GM18498 (cell line): ENCODE results near the gene DHRS7.

Experiments used
- ATAC-seq: cut with Tn5 transposase; IDR thresholded peaks from one replicate; pipeline ENCODE4 v1.9.1; 2021; ENCODE audit warnings: mild to moderate bottlenecking, moderate library complexity; ENCODE audit not compliant: unreplicated experiment

The DHRS7 gene

DNA sequence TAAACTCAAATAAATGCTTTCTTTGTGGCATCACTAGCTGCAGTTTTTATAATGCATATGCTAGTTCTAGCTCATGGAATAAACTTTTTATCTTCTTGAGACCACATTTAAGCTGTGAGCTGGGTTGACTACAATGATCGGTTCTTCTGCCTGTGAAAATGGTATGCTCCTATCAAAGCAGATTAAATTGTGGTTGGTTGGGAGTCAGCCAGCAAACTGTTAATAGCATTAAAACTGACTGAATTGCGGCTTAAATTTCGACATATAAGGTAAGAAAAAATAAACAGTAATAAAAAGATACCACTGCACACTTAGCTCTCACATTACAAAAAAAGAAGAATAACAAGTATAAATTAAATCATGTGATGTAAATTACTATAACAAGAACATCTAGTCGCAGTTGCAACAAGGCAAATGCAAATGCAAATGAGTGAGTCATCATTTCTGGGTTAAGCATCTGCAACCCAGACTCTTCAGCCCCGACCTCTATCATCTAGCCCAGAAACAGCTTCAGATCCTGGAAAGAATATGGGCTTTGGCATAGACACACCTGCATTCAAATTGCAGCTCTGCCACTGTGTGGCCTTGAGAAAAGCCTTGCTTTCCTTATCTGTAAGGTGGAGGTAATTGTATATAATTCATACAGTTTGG, 19.8 kb upstream of the DHRS7 start:
- ATAC-seq: no peak

- ATAC-seq: peak; percentile 59
These were observed 19.1 kb upstream of the DHRS7 start for GRCh38 chr14:60184146-60184904.

- ATAC-seq: peak; percentile 43
These were observed 18.5 kb upstream of the DHRS7 start for GRCh38 chr14:60183741-60184140.

GRCh38 chr14:60183138-60183537, 17.9 kb upstream of the DHRS7 start:
- peak; percentile 29 for ATAC-seq

GRCh38 chr14:60179431-60179869, 14.3 kb upstream of the DHRS7 start:
- no peak for ATAC-seq

- ATAC-seq: no peak
These were observed 13.6 kb upstream of the DHRS7 start for GRCh38 chr14:60178820-60179219.

GRCh38 chr14:60178164-60178563, 13.0 kb upstream of the DHRS7 start:
- ATAC-seq: no peak

DNA sequence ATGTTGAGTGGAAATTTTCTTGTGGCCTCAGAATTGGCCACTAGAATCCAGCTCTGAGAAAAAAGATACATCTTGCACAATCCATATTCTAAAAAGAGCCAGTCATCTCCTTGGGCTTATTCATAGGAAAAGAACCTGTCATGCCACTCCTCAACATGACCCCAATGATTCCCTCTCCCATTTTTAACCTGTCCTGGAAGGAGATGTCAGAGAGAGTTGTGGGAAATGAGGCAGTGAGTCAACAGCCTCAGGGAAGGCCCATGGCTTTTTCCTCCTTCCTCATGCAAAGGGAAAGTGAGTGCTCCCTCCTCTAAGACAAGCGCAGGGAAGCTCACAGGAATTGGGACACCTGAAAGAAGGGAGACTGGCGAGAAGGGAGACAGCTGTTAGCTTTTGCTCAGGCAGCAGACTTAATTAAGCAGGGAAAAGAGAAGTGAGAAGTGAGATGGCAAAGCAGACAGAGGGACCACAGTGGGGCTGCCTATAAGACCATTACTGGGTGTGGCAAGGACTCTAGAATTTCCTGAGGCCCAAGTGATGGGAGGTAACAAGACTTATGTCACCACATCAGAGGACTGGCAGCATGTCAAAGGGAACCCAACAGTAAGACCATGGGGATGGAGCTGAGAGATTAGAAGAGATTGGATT, 10.2 kb upstream of the DHRS7 start:
- no peak for ATAC-seq

DNA sequence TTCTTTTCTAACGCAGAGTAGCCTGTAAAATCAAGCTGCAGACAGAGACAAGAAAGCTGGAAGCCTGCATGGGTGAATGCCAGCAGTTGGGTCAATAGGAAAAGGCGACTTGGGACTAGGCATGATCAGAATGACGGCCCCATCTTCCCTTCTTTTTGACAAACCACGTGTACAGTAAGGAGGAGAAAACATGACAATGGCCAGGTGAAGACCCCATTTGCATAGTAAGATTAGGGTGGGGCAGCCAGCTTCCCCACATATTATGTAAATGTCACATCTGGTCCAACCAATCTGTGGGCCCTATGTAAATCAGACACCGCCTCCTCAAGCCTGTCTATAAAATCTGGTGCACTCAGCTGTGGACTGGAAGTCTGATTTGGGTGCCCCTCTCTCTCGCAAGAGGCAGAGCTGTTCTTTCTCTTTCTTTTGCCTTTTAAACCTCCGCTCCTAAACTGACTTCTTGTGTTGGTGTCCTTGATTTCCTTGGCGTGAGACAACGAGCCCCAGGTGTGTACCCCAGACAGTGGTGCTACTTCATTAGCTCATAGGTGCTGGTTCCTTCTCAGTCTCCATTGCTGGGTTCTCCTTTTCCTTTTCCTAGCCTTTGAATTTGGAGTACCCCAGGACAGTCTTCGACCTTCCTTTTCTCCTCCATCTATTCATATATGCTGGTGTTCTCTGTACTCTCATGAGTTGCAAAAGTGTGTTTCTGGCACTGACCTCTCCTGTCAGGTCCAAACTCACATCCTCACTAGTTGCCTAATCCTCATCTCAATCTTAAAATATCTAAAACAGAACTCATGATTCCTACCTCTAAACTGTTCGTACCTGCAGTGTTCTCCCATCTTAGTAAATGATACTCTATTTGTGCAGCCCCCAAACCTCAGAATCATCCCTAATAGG, 9.4 kb upstream of the DHRS7 start:
- ATAC-seq: no peak

DNA sequence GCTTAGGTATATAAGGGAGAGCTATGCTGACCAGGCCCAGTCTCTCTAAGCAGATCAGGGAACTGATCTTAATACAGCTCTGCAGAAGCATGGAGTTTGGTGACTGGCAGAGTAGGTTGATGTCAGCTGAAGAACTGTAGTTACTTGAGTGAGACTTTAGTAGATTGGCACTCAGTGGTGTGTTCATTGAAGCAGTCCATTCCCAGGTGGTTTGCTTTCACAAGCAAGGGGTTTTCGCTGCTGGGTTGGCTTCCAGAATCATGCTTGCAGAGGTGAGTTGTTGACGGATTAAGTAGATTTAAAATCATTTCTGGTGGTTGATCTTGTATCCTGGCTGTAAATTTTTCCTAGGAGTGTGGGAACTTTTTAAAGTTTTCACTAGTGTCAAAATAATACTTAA, 6.5 kb upstream of the DHRS7 start:
- ATAC-seq: no peak

DNA sequence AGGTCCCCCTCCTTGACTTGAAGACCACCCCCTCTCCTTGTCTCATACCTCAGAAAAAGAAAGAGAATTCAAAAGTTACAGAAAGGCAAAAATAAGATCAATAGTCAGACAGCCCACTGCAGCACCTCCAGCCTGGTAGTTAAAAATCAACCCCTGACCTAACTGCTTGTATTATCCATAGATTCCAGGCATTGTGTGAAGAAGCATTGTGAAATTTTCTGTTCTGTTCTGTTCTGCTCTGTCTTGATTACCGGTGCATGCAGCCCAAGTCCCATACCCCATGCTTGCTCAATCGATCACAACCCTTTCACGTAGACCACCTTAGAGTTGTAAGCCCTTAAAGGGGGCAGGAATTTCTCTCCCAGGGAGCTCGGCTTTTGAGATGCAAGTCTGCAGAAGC, 5.8 kb upstream of the DHRS7 start:
- ATAC-seq: no peak

GRCh38 chr14:60169722-60170121, 4.5 kb upstream of the DHRS7 start:
- no peak for ATAC-seq

GRCh38 chr14:60166142-60166541, 944 bp upstream of the DHRS7 start:
- no peak for ATAC-seq

- peak; percentile 19 for ATAC-seq
These were observed 314 bp upstream of the DHRS7 start for GRCh38 chr14:60165547-60165876.

DNA sequence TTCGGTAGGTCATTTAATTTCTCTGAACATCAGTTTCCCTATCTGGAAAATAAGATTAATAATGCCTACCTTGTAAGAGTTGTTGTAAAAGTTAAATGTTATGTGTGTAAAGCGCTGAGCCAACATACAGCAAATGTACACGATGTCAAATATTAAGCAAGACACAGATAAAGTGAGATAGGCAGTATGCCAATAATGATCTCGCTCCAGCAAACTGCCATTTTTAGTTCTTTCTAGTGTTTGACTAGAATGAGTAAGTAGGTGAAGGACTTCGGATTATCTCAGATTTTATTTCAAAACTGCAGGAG, 840 bp downstream of the DHRS7 start:
- peak; percentile 9 for ATAC-seq

- ATAC-seq: no peak
These were observed 1.5 kb downstream of the DHRS7 start for GRCh38 chr14:60163693-60164092.

DNA sequence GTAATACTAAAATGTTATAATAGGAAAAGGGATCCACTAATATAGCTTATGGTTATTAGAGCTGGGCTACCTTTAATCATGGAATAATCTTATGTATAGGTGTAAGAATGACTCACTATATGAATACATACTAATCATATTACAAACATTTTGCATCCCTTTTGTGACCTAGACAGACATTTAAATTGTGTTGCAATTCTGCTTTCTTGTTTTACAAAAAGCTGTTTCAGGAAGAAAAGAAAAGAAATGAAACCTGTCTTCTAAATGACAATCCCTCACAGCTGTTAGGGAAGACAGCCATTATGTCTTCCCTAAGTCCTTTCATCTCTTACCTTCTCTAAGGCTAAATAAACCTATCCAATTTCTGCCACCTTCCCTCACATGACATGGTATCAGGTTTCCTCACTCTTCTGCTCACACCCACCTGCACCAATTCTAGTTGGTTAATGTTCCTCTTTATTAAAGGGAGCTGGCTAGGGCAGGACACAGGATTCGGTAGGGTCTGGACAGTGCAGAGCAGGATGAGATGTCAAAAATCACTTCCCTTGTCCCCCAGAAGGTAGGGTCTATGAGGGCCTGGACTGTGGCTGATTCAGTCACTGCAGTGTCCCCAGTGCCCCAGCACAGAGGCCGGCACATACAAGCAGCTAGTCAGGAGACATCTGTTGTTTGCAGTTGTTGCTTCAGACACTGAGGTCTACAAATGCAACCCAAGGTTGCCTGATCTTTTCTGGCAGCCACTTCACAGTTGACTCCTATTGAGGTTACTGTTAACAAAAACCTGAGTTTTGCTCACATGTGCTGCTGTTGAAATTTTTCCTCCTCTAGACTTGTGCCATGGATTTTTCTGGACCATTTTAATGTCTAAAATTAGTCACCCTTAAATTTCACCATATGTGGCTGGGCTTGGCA, 3.7 kb downstream of the DHRS7 start:
- no peak for ATAC-seq

- no peak for ATAC-seq
These were observed 4.8 kb downstream of the DHRS7 start for GRCh38 chr14:60160422-60160821.

GRCh38 chr14:60154671-60155070, 10.5 kb downstream of the DHRS7 start:
- no peak for ATAC-seq

- ATAC-seq: no peak
These were observed 11.2 kb downstream of the DHRS7 start for GRCh38 chr14:60153991-60154390.
